DOHH2 (cell line): Measurements from ENCODE around the gene FAM98A.

Source experiments
- EZH2phosphoT487 ChIP-seq: fragments of 200-600 bp; sonication (generic); IDR thresholded peaks from 2 replicates; pipeline ENCODE4 v1.6.1; 2017; ENCODE audit warnings: borderline replicate concordance, mild to moderate bottlenecking, antibody characterized with exemption, low read length, moderate library complexity, mixed read lengths
- TF ChIP-seq, protein P1 (sequence below): fragments of 200-600 bp; sonication (generic); IDR thresholded peaks from one replicate; pipeline ENCODE4 v1.5.1; 2014; ENCODE audit warnings: antibody characterized with exemption, mild to moderate bottlenecking, low read depth, low read length; ENCODE audit not compliant: poor library complexity, severe bottlenecking

DNA sequence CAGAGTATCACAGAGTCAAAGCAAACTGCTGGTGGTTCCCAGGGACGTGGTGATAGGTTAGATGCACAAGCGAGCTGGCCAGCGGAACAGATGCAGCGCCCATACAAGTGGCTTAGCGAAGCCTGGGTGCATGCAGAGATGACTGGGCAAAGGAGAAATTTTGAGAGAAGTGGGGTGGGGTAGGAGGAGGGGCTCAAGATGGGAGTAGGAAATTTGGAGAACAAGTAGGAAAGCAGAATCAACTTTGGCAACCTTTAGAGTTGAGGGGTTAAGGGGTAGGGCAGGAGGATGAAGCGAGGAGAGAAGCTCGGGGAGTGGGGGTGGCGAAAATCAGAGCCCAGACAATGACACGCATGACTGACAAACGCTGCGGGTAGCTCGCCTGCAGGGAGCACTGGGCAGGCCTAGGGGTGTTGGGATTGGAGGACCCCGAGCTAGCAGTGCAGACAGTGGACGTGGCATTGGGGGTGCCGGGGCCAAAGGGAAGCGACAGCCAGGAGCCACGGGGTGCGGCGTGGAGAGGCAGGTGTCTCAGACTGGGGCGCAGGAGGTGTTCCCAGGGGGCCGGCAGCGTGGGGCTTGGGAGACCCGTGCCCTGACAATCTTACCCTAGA lies 431 bp downstream of the FAM98A start:
- TF ChIP-seq, protein P1, sequence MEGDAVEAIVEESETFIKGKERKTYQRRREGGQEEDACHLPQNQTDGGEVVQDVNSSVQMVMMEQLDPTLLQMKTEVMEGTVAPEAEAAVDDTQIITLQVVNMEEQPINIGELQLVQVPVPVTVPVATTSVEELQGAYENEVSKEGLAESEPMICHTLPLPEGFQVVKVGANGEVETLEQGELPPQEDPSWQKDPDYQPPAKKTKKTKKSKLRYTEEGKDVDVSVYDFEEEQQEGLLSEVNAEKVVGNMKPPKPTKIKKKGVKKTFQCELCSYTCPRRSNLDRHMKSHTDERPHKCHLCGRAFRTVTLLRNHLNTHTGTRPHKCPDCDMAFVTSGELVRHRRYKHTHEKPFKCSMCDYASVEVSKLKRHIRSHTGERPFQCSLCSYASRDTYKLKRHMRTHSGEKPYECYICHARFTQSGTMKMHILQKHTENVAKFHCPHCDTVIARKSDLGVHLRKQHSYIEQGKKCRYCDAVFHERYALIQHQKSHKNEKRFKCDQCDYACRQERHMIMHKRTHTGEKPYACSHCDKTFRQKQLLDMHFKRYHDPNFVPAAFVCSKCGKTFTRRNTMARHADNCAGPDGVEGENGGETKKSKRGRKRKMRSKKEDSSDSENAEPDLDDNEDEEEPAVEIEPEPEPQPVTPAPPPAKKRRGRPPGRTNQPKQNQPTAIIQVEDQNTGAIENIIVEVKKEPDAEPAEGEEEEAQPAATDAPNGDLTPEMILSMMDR = no peak
- TF ChIP-seq EZH2phosphoT487 = no peak
